Osteoblast (primary cell): Measurements from ENCODE around the gene TOP3A. TPM values are rescaled to one million over a fixed set of nuclear protein-coding genes. Genes with fewer than 3 reads are reported as not detected.

ENCODE experiments used
- DNase-seq: peaks from one replicate; pipeline ENCODE4 v3.0.0; 2011; ENCODE audit warnings: low spot score, mixed read lengths; ENCODE audit not compliant: insufficient read length; ENCODE audit errors: missing footprints
- H2AFZ ChIP-seq: 2 replicates; pipeline ENCODE4 v1.6.0; 2011; ENCODE audit warnings: mild to moderate bottlenecking, low read length
- H3K27ac ChIP-seq: 2 replicates; pipeline ENCODE4 v1.5.1; 2011; ENCODE audit warnings: mild to moderate bottlenecking, low read depth, low read length, moderate library complexity
- H3K27me3 ChIP-seq: 2 replicates; pipeline ENCODE4 v1.6.0; 2012; ENCODE audit warnings: mild to moderate bottlenecking, control low read depth, inconsistent platforms, low read length, moderate library complexity; ENCODE audit not compliant: insufficient read depth
- H3K36me3 ChIP-seq: 2 replicates; pipeline ENCODE4 v1.5.1; 2011; ENCODE audit warnings: mild to moderate bottlenecking, low read length, control low read depth, moderate library complexity; ENCODE audit not compliant: insufficient read depth
- H3K4me1 ChIP-seq: 2 replicates; pipeline ENCODE4 v1.5.1; 2011; ENCODE audit warnings: mild to moderate bottlenecking, low read length, control low read depth, moderate library complexity; ENCODE audit not compliant: insufficient read depth
- H3K4me2 ChIP-seq: 2 replicates; pipeline ENCODE4 v1.6.0; 2011; ENCODE audit warnings: mild to moderate bottlenecking, low read length; ENCODE audit not compliant: insufficient read depth
- H3K4me3 ChIP-seq: fragments of 200-600 bp; sonication (generic); 3 replicates; pipeline ENCODE4 v1.5.1; 2012; ENCODE audit warnings: mild to moderate bottlenecking, low read length, inconsistent platforms; ENCODE audit not compliant: insufficient read depth
- H3K79me2 ChIP-seq: 2 replicates; pipeline ENCODE4 v1.6.0; 2012; ENCODE audit warnings: mild to moderate bottlenecking, low read length, control low read depth, inconsistent platforms; ENCODE audit not compliant: insufficient read depth
- H3K9me3 ChIP-seq: 2 replicates; pipeline ENCODE4 v1.5.1; 2011; ENCODE audit warnings: low read depth, low read length, control low read depth
- H4K20me1 ChIP-seq: 2 replicates; pipeline ENCODE4 v1.6.0; 2012; ENCODE audit warnings: mild to moderate bottlenecking, low read length, control low read depth; ENCODE audit not compliant: insufficient read depth
- CTCF ChIP-seq: IDR thresholded peaks from 2 replicates; pipeline ENCODE4 v1.5.1; 2011; ENCODE audit warnings: mild to moderate bottlenecking, low read depth, low read length, moderate library complexity; ENCODE audit errors: extremely low read depth
- total RNA-seq: library from RNA; depleted of rRNA; stranded (reverse); fragments of >200 nt; gene quantifications from 2 replicates; pipeline ENCODE4 v1.2.3, GENCODE V29; 2012

The TOP3A gene
- total RNA-seq, 1 donor, result 36.2 TPM

GRCh38 chr17:18250259-18250658 lies 64.5 kb downstream of the TOP3A start:
- peaks cover 34% of the 10 kb centered on the region for H4K20me1 ChIP-seq
- H3K27ac ChIP-seq, result no peak overlapping the region
- peaks cover 20% of the 10 kb centered on the region for H3K79me2 ChIP-seq
- H2AFZ ChIP-seq, result no peak overlapping the region
- no peak for TF ChIP-seq CTCF
- H3K4me2 ChIP-seq, result no peak overlapping the region
- DNase-seq, result no peak
- H3K36me3 ChIP-seq, result peaks cover 94% of the 10 kb centered on the region
- H3K4me1 ChIP-seq, result no peaks in the 10 kb centered on the region
- no peak overlapping the region for H3K4me3 ChIP-seq
- no peaks in the 10 kb centered on the region for H3K27me3 ChIP-seq
- no peaks in the 10 kb centered on the region for H3K9me3 ChIP-seq

- Histone ChIP-seq H3K4me2 (no peak overlapping the region), H3K9me3 (no peaks in the 10 kb centered on the region), H3K36me3 (peaks cover 89% of the 10 kb centered on the region)
Observed at GRCh38 chr17:18248811-18249210, 66.0 kb downstream of the TOP3A start.

GRCh38 chr17:18248300-18248731 lies 66.5 kb downstream of the TOP3A start:
- peak; percentile 73 for TF ChIP-seq CTCF
- H3K27ac ChIP-seq, result no peak overlapping the region
- no peaks in the 10 kb centered on the region for H3K27me3 ChIP-seq
- H4K20me1 ChIP-seq, result peaks cover 31% of the 10 kb centered on the region
- H2AFZ ChIP-seq, result no peak overlapping the region
- H3K79me2 ChIP-seq, result peaks cover 4% of the 10 kb centered on the region
- no peaks in the 10 kb centered on the region for H3K9me3 ChIP-seq
- H3K36me3 ChIP-seq, result peaks cover 89% of the 10 kb centered on the region
- no peak overlapping the region for H3K4me2 ChIP-seq
- peak; percentile 99 for DNase-seq
- H3K4me3 ChIP-seq, result no peak overlapping the region
- H3K4me1 ChIP-seq, result no peaks in the 10 kb centered on the region

More at GRCh38 chr17:18248811-18249210, 66.0 kb downstream of the TOP3A start:
- TF ChIP-seq CTCF, result no peak
- no peak overlapping the region for H2AFZ ChIP-seq
- H3K27me3 ChIP-seq, result no peaks in the 10 kb centered on the region
- peaks cover 33% of the 10 kb centered on the region for H4K20me1 ChIP-seq
- no peak overlapping the region for H3K4me3 ChIP-seq
- DNase-seq, result no peak
- no peak overlapping the region for H3K27ac ChIP-seq
- peaks cover 8% of the 10 kb centered on the region for H3K79me2 ChIP-seq
- no peaks in the 10 kb centered on the region for H3K4me1 ChIP-seq

- no peak for TF ChIP-seq CTCF
- Histone ChIP-seq H2AFZ (no peak overlapping the region), H3K36me3 (peaks cover 82% of the 10 kb centered on the region)
Observed at GRCh38 chr17:18247613-18248001, 67.2 kb downstream of the TOP3A start.

More at GRCh38 chr17:18247613-18248001, 67.2 kb downstream of the TOP3A start:
- Histone ChIP-seq H3K4me1 (no peaks in the 10 kb centered on the region), H3K27me3 (no peaks in the 10 kb centered on the region), H3K4me3 (no peak overlapping the region), H3K27ac (no peak overlapping the region), H3K4me2 (no peak overlapping the region), H4K20me1 (peaks cover 31% of the 10 kb centered on the region), H3K79me2 (peaks cover 4% of the 10 kb centered on the region), H3K9me3 (no peaks in the 10 kb centered on the region)
- DNase-seq, result no peak
